HG03520 (cell line): ENCODE results near the gene AOPEP.
"Not testable (repeated sequence)": the region's sequence is repeated elsewhere in the genome, so short reads cannot be mapped to it uniquely, and the experiment has no call there.

Source experiments
- ATAC-seq: cut with Tn5 transposase; IDR thresholded peaks from one replicate; pipeline ENCODE4 v1.9.1; 2021; ENCODE audit warnings: mild to moderate bottlenecking, moderate library complexity; ENCODE audit not compliant: unreplicated experiment

The AOPEP gene

GRCh38 chr9:95005278-95006143 lies 279.0 kb downstream of the AOPEP start:
- ATAC-seq = no peak

GRCh38 chr9:95007226-95007869 lies 280.8 kb downstream of the AOPEP start:
- no peak for ATAC-seq

DNA sequence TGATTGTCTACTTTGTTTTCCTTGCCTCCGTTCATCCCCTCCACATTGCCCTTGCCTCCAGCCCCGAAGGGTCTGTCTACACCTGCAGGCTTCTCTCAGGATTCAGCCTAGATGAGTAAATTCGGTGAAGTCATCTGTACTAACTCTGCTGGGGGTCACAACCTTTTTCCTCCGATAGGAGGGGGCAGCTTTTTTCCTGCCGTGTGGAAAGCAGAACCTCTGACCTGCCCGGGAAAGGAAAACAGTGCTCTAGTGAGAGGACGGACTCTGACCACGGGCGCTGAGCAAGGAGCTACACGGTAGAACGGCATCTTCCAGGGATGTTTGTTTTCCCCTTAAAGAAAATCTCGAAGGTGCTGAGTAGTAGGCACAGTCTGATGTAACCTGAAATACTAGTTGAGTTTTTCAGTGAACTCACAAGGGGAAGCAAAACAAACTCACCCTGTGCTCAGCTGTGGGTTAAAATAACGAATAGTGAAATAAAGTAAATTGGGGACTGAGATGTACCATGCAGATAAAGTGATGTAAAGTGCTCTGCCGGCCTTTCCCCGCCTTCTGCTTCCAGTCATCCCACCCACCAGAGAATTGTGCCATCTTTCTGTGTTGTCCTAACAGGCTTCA lies 281.8 kb downstream of the AOPEP start:
- ATAC-seq = no peak

GRCh38 chr9:95009459-95009858 lies 283.0 kb downstream of the AOPEP start:
- no peak for ATAC-seq

DNA sequence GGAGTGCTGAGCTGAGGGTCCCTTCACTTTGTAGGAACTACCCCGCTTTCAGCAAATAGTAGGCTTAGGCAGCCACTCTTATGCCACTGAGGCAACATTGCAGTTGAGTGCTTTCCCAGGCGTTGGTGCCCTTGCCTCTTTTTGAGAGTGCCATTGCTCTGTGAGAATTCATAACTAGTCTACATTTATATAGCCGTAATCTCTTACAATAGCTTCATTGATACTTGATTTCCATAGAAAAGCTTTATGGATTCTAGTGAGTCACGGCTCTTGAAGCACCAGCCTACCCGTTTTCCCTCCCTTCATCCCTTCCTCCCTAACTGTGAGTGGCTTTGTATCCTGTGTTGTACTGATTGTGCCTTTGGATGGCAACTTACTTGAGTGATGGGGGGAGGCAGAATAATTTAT lies 283.9 kb downstream of the AOPEP start:
- ATAC-seq = no peak

DNA sequence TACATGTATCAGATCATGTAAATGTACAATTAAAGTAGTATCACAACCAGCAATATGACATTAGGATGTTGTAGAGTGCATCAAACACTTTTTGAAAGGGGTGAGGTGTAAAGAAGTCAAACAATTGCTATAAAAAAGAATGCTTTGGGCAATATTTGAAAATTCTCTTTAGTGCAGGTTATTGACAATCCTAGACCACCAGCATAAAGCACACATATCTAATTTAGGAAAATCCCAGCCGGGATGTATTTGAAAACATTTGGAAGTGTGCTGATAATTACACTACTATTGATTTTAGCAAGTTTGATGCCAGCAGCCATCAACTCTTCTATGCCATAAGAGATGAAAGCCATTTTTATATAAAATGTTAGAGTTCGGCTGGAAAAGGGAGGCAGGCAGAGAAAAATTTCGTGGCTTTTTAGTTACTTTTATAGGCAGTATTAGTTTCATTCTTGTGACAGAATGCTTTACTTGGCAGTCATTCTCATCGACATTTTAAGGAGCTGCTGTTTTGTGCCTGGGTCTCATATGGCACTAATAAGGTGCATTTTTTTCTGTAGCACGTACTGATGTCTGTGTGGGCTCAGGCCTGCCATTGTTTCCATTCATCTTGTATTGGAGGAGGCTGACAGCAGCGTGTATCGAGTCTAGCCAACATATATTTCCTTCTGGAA lies 285.7 kb downstream of the AOPEP start:
- no peak for ATAC-seq

- ATAC-seq = no peak
Measured at GRCh38 chr9:95012902-95013301, 286.4 kb downstream of the AOPEP start.

- no peak for ATAC-seq
Measured at GRCh38 chr9:95014917-95015316, 288.4 kb downstream of the AOPEP start.

GRCh38 chr9:95015569-95015968 lies 289.1 kb downstream of the AOPEP start:
- no peak for ATAC-seq

DNA sequence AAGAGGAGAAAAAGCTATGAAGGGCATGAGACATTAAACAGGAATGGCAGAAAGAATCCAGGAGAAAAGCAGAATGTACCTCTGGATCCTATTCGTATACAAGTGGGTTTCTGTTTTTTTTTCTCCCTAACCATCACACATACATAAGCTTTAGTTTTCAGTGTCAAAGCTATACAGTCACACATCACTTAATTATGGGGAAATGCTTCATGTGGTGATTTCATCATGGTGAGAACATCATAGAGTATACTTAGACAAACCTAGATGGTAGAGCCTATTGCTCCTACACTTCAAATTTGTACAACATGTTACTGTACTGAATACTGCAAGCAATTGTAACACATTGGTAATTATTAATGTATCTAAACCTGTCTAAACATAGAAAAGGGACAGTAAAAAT lies 290.6 kb downstream of the AOPEP start:
- no peak for ATAC-seq

DNA sequence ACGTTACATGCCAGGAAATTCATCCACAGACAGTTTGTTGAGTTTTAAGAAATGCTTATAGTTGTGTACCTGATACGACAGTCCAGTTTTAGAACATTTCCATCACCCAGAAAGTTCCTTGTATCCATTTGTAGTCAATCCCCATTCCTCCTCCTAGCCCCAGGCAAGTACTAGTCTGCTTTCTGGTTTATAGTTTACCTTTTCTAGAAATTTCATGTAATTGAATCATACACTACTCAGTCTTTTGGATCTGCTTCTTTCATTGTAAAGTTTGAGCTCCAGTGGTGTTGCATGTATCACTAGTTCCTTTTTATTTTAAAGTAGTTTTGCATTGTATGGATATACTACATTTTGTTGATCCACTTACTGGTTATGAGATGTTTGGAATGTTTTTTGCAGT lies 291.2 kb downstream of the AOPEP start:
- no peak for ATAC-seq

- ATAC-seq = no peak
Measured at GRCh38 chr9:95018099-95018936, 291.8 kb downstream of the AOPEP start.

DNA sequence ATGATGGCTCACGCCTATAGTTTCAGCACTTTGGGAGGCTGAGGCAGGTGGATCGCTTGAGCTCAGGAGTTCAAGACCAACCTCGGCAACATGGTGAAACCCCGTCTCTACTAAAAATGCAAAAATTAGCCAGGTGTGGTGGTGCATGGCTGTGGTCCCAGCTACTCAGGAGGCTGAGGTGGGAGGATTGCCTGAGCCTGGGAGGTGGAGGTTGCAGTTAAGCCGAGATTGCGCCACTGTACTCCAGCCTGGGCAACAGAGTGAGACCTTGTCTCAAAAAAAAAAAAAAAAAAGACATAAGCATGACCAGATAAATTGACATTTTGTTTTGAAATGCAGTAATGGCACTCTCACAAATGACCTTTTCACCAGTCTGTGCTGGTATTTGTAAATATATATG lies 294.1 kb downstream of the AOPEP start:
- not testable (repeated sequence) for ATAC-seq

- no peak for ATAC-seq
Measured at GRCh38 chr9:95021166-95021886, 294.8 kb downstream of the AOPEP start.

GRCh38 chr9:95022657-95023056 lies 296.2 kb downstream of the AOPEP start:
- ATAC-seq = no peak

DNA sequence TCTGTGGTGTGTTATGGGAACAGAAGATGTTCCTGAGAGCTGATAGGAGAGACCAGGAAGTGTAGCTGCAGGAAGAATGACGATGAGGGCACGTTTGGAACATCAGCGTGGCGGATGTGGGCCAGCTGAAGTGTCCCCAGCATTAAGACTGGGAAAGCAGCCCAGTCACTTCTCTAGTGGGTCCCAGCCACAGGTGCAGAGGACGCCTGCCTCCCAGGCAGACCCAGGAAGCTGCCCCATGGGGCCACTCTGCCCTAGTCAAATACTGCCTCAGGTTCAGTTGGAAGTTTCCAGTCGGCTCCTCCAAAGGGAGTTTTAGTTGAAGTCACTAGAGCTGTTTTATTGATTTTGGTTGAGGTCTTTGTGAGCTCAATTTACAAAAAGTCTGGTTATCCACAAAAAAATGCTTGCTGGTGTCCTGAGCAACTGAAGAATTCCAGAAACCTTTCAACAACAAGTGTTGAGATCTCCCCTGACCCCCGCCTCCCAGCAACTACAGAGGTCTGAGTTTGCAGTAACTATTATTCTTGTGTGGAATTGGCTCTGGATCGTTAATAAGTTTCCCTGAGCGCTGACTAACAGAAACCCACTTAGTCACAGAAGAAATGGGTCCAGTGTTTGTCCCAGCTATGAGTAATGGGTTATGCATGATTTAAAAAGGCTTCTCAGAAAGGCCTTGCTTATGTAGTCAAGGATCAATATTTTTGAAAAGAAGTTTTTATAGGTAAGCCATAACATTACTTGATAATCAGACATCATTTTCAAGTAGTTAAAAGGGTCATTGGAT lies 296.9 kb downstream of the AOPEP start:
- ATAC-seq = no peak

DNA sequence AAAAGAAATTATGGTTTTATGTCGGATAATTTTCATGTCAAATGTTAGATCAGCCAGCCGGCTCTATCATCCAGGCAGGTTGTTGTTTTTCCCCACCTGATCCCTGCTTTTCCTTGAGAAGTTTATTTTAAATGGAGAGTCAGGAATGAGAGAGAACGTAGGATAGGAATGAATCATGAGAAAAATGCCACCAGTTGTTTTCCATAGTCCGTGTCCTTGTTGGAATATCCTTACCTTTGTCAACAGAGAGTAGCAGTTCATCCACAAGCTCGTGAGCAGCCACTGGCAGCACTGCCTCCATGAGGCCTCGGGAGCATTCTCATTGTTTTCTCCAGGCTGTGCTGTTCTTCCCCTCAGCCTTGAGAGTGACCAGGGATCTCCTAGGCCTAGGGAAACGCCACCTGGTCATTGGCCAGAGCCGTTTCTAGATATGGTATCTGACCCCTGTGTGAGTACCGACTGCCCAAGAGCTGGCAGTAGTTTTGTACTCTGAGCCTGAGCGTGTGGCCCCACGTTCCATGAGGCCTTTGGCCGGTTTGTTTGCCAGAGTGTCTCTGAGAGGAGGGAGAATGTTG lies 297.7 kb downstream of the AOPEP start:
- no peak for ATAC-seq

DNA sequence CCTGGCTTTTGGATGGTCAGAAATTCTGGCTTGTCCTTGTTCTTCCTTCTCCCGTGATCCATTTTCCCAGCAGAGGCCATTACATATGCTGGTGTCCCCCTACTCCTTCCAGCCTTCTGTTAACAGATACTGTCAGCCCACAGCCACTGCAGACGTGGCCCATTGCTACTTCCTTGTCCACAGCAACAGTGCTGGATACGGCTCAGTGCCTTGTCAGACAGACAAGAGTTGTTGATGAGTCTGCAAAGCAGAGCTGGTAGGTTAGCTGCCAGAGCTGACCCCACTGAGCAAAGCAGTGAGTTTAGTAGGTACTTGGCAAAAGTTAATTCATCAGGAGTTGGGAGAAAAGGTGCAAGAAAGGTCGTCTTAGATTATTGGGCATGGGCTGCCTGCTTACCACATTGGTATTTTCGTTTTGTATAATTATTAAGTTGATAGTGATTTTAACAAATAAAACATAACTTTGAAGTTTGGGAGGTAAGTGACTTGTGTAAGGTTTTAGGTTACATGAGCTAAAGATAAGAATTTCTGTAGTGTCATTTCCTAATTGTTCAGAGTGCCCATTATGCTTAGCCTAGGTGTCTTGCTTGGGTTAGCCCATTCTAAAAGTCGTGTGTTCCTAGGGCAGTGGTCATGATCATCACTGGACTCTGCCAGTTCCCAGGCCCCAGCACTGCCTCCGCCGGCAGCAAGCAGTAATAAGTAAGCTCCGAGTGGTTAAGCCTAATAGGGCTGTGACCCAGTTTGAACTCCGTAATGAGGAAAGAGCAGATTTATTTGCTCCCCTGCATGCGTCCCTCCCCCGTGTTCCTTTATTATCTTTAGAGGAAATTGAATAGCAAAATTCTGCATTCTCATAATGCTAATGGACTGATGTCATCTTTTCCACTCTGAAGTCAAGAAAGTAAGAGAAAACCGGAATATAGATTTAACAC lies 299.0 kb downstream of the AOPEP start:
- no peak for ATAC-seq
